GM12875 (cell line): ENCODE measurements around the gene R3HDM4.
"Not testable (repeated sequence)": the region's sequence is repeated elsewhere in the genome, so short reads cannot be mapped to it uniquely, and the experiment has no call there.

Experiments
- H3K4me3 ChIP-seq: one replicate; pipeline ENCODE4 v1.5.1; 2011; ENCODE audit warnings: low read depth, low read length, control low read depth
- TF ChIP-seq, protein P1 (sequence below): IDR thresholded peaks from 2 replicates; pipeline ENCODE4 v1.5.1; 2011; ENCODE audit warnings: low read depth, mild to moderate bottlenecking, control low read depth, inconsistent platforms, low read length, moderate library complexity, borderline replicate concordance; ENCODE audit not compliant: insufficient read depth

R3HDM4 gene

GRCh38 chr19:885536-886224 lies 27.3 kb downstream of the R3HDM4 start:
- no peak overlapping the region for H3K4me3 ChIP-seq
- TF ChIP-seq, protein P1, sequence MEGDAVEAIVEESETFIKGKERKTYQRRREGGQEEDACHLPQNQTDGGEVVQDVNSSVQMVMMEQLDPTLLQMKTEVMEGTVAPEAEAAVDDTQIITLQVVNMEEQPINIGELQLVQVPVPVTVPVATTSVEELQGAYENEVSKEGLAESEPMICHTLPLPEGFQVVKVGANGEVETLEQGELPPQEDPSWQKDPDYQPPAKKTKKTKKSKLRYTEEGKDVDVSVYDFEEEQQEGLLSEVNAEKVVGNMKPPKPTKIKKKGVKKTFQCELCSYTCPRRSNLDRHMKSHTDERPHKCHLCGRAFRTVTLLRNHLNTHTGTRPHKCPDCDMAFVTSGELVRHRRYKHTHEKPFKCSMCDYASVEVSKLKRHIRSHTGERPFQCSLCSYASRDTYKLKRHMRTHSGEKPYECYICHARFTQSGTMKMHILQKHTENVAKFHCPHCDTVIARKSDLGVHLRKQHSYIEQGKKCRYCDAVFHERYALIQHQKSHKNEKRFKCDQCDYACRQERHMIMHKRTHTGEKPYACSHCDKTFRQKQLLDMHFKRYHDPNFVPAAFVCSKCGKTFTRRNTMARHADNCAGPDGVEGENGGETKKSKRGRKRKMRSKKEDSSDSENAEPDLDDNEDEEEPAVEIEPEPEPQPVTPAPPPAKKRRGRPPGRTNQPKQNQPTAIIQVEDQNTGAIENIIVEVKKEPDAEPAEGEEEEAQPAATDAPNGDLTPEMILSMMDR = no peak

- TF ChIP-seq, protein P1 = no peak
- H3K4me3 ChIP-seq = no peak overlapping the region
Measured at GRCh38 chr19:884420-885211, 28.4 kb downstream of the R3HDM4 start.

- TF ChIP-seq, protein P1 = no peak
- no peak overlapping the region for H3K4me3 ChIP-seq
Measured at GRCh38 chr19:883661-884211, 29.3 kb downstream of the R3HDM4 start.

GRCh38 chr19:882871-883497 lies 30.0 kb downstream of the R3HDM4 start:
- no peak overlapping the region for H3K4me3 ChIP-seq
- TF ChIP-seq, protein P1 = no peak

DNA sequence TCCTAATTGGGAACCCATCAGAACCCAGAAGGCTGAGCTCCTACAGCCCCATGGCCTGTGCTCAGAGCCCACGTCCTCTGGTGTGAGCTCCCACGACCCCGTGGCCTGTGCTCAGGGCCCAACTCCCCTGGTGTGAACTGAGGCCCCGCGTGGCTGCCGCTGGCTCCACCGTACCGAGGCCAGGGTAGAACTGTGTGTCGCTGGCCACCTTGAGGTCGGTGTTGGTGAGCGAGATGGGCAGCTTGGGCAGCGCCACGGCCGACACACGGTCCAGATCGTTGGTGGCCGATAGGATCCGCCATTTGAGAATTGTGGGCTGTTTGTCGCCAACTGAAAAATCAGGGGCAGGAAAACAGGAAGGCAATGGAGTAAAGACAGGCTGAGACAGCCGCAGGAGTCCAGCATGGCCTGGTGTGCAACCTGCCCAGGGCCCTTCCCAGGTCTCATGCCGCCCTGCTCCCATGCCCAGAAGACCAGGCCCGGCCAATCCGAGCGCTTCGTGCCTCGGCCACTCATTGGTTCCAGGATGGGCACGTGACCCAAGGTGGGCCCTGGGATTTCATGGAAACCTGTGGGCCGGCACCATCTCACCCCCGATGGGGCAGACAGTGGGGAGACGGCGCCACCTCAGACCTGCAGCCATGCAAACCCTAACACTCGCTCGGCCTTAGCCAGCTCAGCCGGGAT lies 31.5 kb downstream of the R3HDM4 start:
- H3K4me3 ChIP-seq = no peak overlapping the region
- TF ChIP-seq, protein P1 = no peak

DNA sequence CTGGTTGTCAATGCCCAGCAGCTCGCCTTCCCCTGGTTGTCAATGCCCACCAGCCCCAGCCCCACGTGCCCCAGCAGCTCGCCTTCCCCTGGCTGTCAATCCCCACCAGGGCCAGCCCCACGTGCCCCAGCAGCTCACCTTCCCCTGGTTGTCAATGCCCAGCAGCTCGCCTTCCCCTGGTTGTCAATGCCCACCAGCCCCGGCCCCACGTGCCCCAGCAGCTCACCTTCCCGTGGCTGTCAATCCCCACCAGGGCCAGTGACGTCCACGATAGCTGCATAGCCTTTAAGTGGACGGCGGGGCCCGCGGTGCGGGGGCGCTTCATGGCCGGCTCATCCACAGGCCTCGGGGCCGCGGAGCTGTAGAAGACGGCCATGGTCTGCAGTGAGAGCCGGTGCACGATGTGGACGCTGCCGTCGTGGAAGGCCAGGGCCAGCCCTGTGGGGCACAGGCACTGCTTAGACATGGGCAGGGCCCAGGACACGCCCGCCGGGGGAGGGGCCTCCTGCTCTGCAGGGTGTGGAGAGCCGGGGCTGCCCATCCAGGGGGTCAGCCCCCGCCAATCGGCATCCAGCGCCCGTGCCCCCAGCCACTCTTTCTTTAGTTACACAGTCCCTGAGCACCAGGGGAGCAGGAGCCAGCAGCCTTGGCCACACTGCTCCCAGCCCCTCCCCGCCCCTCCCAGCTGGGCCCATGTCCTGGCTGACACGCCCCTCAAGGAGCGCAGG lies 33.1 kb downstream of the R3HDM4 start:
- TF ChIP-seq, protein P1 = no peak
- no peak overlapping the region for H3K4me3 ChIP-seq

GRCh38 chr19:878751-879561 lies 34.1 kb downstream of the R3HDM4 start:
- H3K4me3 ChIP-seq = not testable (repeated sequence)

DNA sequence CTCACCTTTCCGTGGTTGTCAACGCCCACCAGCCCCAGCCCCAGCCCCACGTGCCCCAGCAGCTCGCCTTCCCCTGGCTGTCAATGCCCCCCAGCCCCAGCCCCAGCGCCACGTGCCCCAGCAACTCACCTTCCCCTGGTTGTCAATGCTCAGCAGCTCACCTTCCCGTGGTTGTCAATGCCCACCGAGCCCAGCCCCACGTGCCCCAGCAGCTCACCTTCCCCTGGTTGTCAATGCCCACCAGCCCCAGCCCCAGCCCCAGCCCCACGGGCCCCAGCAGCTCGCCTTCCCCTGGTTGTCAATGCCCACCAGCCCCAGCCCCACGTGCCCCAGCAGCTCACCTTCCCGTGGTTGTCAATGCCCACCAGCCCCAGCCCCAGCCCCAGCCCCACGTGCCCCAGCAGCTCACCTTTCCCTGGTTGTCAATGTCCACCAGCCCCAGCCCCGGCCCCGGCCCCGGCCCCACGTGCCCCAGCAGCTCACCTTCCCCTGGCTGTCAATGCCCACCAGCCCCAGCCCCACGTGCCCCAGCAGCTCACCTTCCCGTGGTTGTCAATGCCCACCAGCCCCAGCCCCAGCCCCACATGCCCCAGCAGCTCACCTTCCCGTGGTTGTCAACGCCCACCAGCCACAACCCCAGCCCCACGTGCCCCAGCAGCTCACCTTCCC lies 34.9 kb downstream of the R3HDM4 start:
- not testable (repeated sequence) for H3K4me3 ChIP-seq
